HEK293 (cell line): ENCODE measurements around the gene LST1.

Source experiments
- CTCF ChIA-PET: fragments of 350-600 bp; formaldehyde crosslinking; extraction: SDS; loops from one replicate; lab custom pipeline; 2021; ENCODE audit warnings: antibody characterized with exemption; lab: Yijun Ruan, JAX
- POLR2A ChIA-PET: fragments of 300-600 bp; formaldehyde crosslinking; extraction: SDS; loops from one replicate; lab custom pipeline; 2020; ENCODE audit warnings: antibody characterized with exemption, inconsistent platforms; lab: Yijun Ruan, JAX
- H3K27ac ChIP-seq: fragments of 200-500 bp; sonication (Bioruptor generic); 2 replicates; pipeline ENCODE4 v1.5.1; 2014; ENCODE audit warnings: low read depth, low read length, control low read depth, inconsistent platforms; ENCODE audit errors: extremely low read depth
- H3K36me3 ChIP-seq, 2 experiments: fragments of 200-500 bp in 1 of 2; sonication (Bioruptor generic) in 1 of 2; 1 replicate in 1 of 2; 2 replicates in 1 of 2; pipeline ENCODE4 v1.5.1; 2014 to 2017; ENCODE audit warnings: inconsistent platforms in 2 of 2, low read length in 2 of 2; ENCODE audit not compliant: control insufficient read depth in 2 of 2, insufficient read depth in 1 of 2
- H3K4me1 ChIP-seq: fragments of 200-500 bp; sonication (Bioruptor generic); 2 replicates; pipeline ENCODE4 v1.5.1; 2014; ENCODE audit warnings: mild to moderate bottlenecking, low read length, inconsistent platforms; ENCODE audit not compliant: control insufficient read depth, insufficient read depth
- H3K4me3 ChIP-seq: 2 replicates; pipeline ENCODE4 v1.5.1; 2011; ENCODE audit warnings: low read depth, mild to moderate bottlenecking, control low read depth, low read length, moderate library complexity
- H3K9me3 ChIP-seq: fragments of 200-500 bp; sonication (Bioruptor generic); 2 replicates; pipeline ENCODE4 v1.5.1; 2014; ENCODE audit warnings: low read depth, low read length, inconsistent platforms; ENCODE audit not compliant: control insufficient read depth, insufficient read depth
- PRDM4 ChIP-seq: fragments of 450-650 bp; formaldehyde crosslinking; IDR thresholded peaks from 2 replicates; pipeline ENCODE4 v1.5.1; 2017; ENCODE audit warnings: missing biosample characterization, missing genetic modification characterization
- ZBTB1 ChIP-seq: fragments of 450-650 bp; formaldehyde crosslinking; IDR thresholded peaks from 2 replicates; pipeline ENCODE4 v1.5.1; 2016; ENCODE audit warnings: missing biosample characterization, missing genetic modification characterization
- ZBTB21 ChIP-seq: fragments of 450-650 bp; formaldehyde crosslinking; IDR thresholded peaks from 2 replicates; pipeline ENCODE4 v1.5.1; 2017; ENCODE audit warnings: missing biosample characterization, missing genetic modification characterization
- ZNF223 ChIP-seq: fragments of 450-650 bp; formaldehyde crosslinking; IDR thresholded peaks from 2 replicates; pipeline ENCODE4 v1.5.1; 2016; ENCODE audit warnings: missing biosample characterization, missing genetic modification characterization
- ZNF266 ChIP-seq: fragments of 450-650 bp; formaldehyde crosslinking; IDR thresholded peaks from 2 replicates; pipeline ENCODE4 v1.5.1; 2016; ENCODE audit warnings: missing biosample characterization, missing genetic modification characterization, low read depth
- ZNF335 ChIP-seq: fragments of 450-650 bp; formaldehyde crosslinking; conservative IDR thresholded peaks from 2 replicates; pipeline ENCODE4 v1.5.1; 2016; ENCODE audit warnings: missing biosample characterization, missing genetic modification characterization
- ZNF341 ChIP-seq: fragments of 450-650 bp; formaldehyde crosslinking; IDR thresholded peaks from 2 replicates; pipeline ENCODE4; 2016; ENCODE audit warnings: low read depth, missing biosample characterization, missing genetic modification characterization
- ZNF513 ChIP-seq: fragments of 450-650 bp; IDR thresholded peaks from 2 replicates; pipeline ENCODE4 v1.5.1; 2018; ENCODE audit warnings: missing biosample characterization, missing genetic modification characterization
- ZNF571 ChIP-seq: fragments of 450-650 bp; formaldehyde crosslinking; IDR thresholded peaks from 2 replicates; pipeline ENCODE4 v1.5.0; 2017; ENCODE audit warnings: missing biosample characterization, missing genetic modification characterization
- TF ChIP-seq, protein P1 (sequence below): fragments of 450-650 bp; formaldehyde crosslinking; conservative IDR thresholded peaks from 2 replicates; pipeline ENCODE4 v1.5.1; 2016; ENCODE audit warnings: low read depth, missing biosample characterization, missing genetic modification characterization
- TF ChIP-seq, protein P2 (sequence below): fragments of 450-650 bp; formaldehyde crosslinking; IDR thresholded peaks from 2 replicates; pipeline ENCODE4 v1.5.1; 2016; ENCODE audit warnings: missing biosample characterization, missing genetic modification characterization

The LST1 gene

GRCh38 chr6:31610968-31611367 is 24.9 kb downstream of the LST1 start:
- no peak overlapping the region for H3K27ac ChIP-seq
- CTCF ChIA-PET: interaction anchor here (0.7 to 7.8 kb wide), 7 partner anchors 10 to 258 kb away, joined by 3 to 113 read pairs (median 4); partner anchors contain the start of genes ATP6V1G2 and NCR3
- POLR2A ChIA-PET: interaction anchor here (1.0 kb wide), 1 partner anchor 41 kb away, joined by 4 read pairs; no protein-coding TSS in a partner anchor
- no peak for TF ChIP-seq ZNF266
- TF ChIP-seq ZNF513 (tag by site-specific recombination): 0 out of 2 replicates have a peak, but pooled peaks have one; percentile 33
- H3K4me1 ChIP-seq: peaks cover 7% of the 10 kb centered on the region; the same call in 1 of the 2 replicates
- no peaks in the 10 kb centered on the region for H3K36me3 ChIP-seq
- no peak overlapping the region for H3K4me3 ChIP-seq
- no peaks in the 10 kb centered on the region for H3K9me3 ChIP-seq

GRCh38 chr6:31614075-31614619 is 28.1 kb downstream of the LST1 start:
- H3K27ac ChIP-seq: no peak overlapping the region
- no peak overlapping the region for H3K4me3 ChIP-seq
- H3K36me3 ChIP-seq: no peaks in the 10 kb centered on the region
- ChIA-PET CTCF (interaction anchor here (0.7 to 3.7 kb wide), 6 partner anchors 15 to 1192 kb away, joined by 3 to 22 read pairs (median 4); no protein-coding TSS in a partner anchor), POLR2A (interaction anchor here (0.7 to 1.3 kb wide), 2 partner anchors 10 to 16 kb away, joined by 3 to 4 read pairs; no protein-coding TSS in a partner anchor)
- TF ChIP-seq ZNF513 (tag by site-specific recombination) (no peak), ZNF223 (tag by site-specific recombination) (no peak), ZNF335 (tag by site-specific recombination) (peak; percentile 74), PRDM4 (no peak), ZNF341 (peak; percentile 44; the same call in 1 of the 2 replicates), ZNF571 (tag by site-specific recombination) (no peak)
- no peaks in the 10 kb centered on the region for H3K9me3 ChIP-seq
- H3K4me1 ChIP-seq: peaks cover 7% of the 10 kb centered on the region; the same call in 1 of the 2 replicates

DNA sequence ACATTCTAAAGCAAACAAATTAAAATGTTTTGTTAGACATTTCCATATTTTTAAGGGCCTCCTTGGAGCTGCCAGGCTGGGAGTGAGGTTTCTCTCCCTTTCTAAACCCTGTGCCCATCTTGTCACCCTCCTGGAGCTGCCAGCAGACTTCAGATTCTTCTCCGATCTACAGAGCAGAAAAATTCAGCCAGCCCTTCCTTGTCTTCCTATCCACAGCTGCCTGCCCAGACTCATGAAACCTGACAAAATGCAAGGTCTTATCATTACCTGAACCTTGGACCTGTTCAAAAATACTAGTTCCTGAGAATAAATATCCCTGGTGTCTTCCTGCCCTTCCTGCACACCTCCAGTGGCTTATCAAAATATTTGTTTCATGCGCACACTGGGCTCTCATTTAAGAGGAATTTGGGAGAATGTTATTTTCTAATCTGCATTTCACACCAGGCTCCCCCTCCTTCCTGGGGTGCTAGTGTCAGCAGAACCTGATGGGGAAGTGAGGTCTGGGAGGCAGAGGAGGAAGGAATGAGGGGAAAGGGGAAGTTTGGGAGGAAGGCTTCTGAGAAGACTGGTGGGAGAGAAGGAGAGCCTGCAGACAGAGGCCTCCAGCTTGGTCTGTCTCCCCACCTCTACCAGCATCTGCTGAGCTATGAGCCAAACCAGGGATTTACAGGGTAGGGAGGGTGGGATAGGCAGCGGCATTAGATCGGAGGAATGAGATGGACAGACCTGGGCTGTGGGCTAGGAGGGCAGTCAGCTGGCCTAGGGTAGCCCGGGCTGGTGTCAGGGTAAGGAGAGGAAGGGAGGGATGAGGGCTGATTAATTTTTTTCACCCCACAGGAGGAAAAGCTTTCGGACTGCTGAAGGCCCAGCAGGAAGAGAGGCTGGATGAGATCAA is 28.9 kb downstream of the LST1 start, which contains the start of gene AIF1:
TSS of gene AIF1 (plus strand) at position 551 of the 895 bp plus-strand sequence. CDS start at position 647, 96 bp downstream.
- no peak within 1 kb of the TSS for H3K27ac ChIP-seq
- POLR2A ChIA-PET: no interaction called here
- CTCF ChIA-PET: interaction anchor here (0.9 to 3.7 kb wide), 3 partner anchors 16 to 1192 kb away, joined by 3 to 22 read pairs (median 5); no protein-coding TSS in a partner anchor
- no peaks in the 10 kb centered on the region for H3K9me3 ChIP-seq
- no peak within 1 kb of the TSS for H3K4me3 ChIP-seq
- H3K36me3 ChIP-seq: no peaks in the 10 kb centered on the region
- peaks cover 3% of the 10 kb centered on the region; the same call in 1 of the 2 replicates for H3K4me1 ChIP-seq
- no peak for TF ChIP-seq ZBTB1 (tag by site-specific recombination)
- TF ChIP-seq, protein P1, sequence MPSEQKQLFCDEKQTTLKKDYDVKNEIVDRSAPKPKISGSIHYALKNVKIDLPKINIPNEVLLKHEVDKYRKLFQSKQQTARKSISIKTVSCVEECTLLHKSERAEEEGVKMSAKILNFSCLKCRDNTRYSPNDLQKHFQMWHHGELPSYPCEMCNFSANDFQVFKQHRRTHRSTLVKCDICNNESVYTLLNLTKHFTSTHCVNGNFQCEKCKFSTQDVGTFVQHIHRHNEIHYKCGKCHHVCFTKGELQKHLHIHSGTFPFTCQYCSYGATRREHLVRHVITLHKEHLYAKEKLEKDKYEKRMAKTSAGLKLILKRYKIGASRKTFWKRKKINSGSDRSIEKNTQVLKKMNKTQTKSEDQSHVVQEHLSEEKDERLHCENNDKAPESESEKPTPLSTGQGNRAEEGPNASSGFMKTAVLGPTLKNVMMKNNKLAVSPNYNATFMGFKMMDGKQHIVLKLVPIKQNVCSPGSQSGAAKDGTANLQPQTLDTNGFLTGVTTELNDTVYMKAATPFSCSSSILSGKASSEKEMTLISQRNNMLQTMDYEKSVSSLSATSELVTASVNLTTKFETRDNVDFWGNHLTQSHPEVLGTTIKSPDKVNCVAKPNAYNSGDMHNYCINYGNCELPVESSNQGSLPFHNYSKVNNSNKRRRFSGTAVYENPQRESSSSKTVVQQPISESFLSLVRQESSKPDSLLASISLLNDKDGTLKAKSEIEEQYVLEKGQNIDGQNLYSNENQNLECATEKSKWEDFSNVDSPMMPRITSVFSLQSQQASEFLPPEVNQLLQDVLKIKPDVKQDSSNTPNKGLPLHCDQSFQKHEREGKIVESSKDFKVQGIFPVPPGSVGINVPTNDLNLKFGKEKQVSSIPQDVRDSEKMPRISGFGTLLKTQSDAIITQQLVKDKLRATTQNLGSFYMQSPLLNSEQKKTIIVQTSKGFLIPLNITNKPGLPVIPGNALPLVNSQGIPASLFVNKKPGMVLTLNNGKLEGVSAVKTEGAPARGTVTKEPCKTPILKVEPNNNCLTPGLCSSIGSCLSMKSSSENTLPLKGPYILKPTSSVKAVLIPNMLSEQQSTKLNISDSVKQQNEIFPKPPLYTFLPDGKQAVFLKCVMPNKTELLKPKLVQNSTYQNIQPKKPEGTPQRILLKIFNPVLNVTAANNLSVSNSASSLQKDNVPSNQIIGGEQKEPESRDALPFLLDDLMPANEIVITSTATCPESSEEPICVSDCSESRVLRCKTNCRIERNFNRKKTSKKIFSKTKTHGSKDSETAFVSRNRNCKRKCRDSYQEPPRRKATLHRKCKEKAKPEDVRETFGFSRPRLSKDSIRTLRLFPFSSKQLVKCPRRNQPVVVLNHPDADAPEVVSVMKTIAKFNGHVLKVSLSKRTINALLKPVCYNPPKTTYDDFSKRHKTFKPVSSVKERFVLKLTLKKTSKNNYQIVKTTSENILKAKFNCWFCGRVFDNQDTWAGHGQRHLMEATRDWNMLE (tag by site-specific recombination): no peak
- TF ChIP-seq, protein P2, sequence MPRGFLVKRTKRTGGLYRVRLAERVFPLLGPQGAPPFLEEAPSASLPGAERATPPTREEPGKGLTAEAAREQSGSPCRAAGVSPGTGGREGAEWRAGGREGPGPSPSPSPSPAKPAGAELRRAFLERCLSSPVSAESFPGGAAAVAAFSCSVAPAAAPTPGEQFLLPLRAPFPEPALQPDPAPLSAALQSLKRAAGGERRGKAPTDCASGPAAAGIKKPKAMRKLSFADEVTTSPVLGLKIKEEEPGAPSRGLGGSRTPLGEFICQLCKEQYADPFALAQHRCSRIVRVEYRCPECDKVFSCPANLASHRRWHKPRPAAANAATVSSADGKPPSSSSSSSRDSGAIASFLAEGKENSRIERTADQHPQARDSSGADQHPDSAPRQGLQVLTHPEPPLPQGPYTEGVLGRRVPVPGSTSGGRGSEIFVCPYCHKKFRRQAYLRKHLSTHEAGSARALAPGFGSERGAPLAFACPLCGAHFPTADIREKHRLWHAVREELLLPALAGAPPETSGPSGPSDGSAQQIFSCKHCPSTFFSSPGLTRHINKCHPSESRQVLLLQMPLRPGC (tag by site-specific recombination): no peak
- TF ChIP-seq ZBTB21: no peak
